AG04449 (cell line): ENCODE data around the gene NARF.
A peak's percentile ranks its signal among the peaks of the same experiment; 100 is the strongest.
"Not testable (repeated sequence)": the region's sequence is repeated elsewhere in the genome, so short reads cannot be mapped to it uniquely, and the experiment has no call there.

ENCODE experiments used
- CTCF ChIA-PET: fragments of 350-600 bp; formaldehyde crosslinking; extraction: SDS; loops from one replicate; lab custom pipeline; 2021; ENCODE audit warnings: antibody characterized with exemption; lab: Yijun Ruan, JAX
- POLR2A ChIA-PET: fragments of 400-600, 350-600 bp; formaldehyde crosslinking; extraction: SDS; loops from one replicate; lab custom pipeline; 2020; ENCODE audit warnings: antibody characterized with exemption, inconsistent platforms; lab: Yijun Ruan, JAX
- DNase-seq: peaks from one replicate; pipeline ENCODE4 v3.0.0-alpha.2; 2010; ENCODE audit warnings: low read depth, low spot score
- H3K4me3 ChIP-seq: 2 replicates; pipeline ENCODE4 v1.5.1; 2011; ENCODE audit warnings: low read depth, mild to moderate bottlenecking, control low read depth, low read length
- CTCF ChIP-seq: IDR thresholded peaks from one replicate; pipeline ENCODE4 v1.5.1; 2011; ENCODE audit warnings: mild to moderate bottlenecking, moderate library complexity, low read length, control low read depth, inconsistent platforms; ENCODE audit not compliant: insufficient read depth; ENCODE audit errors: missing control alignments

NARF gene

GRCh38 chr17:82449131-82449882 lies 9.2 kb upstream of the NARF start:
- CTCF ChIA-PET, result interaction anchor here (1.4 kb wide), 2 partner anchors 27 to 98 kb away, joined by 4 read pairs; no protein-coding TSS in a partner anchor
- DNase-seq, result no peak
- POLR2A ChIA-PET, result no interaction called here
- peak overlapping the region; percentile 89 for H3K4me3 ChIP-seq
- TF ChIP-seq CTCF, result no peak

GRCh38 chr17:82449883-82450356 lies 8.6 kb upstream of the NARF start:
- CTCF ChIA-PET, result interaction anchor here (1.4 kb wide), 2 partner anchors 27 to 99 kb away, joined by 4 read pairs; no protein-coding TSS in a partner anchor
- peak overlapping the region; percentile 89 for H3K4me3 ChIP-seq
- DNase-seq, result no peak
- TF ChIP-seq CTCF, result no peak
- POLR2A ChIA-PET, result no interaction called here

- ChIA-PET CTCF (interaction anchor here (1.4 kb wide), 1 partner anchor 99 kb away, joined by 4 read pairs; no protein-coding TSS in a partner anchor), POLR2A (no interaction called here)
- peak; percentile 42 for DNase-seq
- H3K4me3 ChIP-seq, result peak within 1 kb of the TSS; percentile 89
- no peak for TF ChIP-seq CTCF
Measured at GRCh38 chr17:82450357-82451106, 8.0 kb upstream of the NARF start, which contains the start of gene CYBC1. TSS of gene CYBC1 (minus strand) at chr17:82450752. CDS start at chr17:82449254, 1,498 bp downstream.

- POLR2A ChIA-PET, result no interaction called here
- no peak overlapping the region for H3K4me3 ChIP-seq
- no peak for DNase-seq
- CTCF ChIA-PET, result no interaction called here
- no peak for TF ChIP-seq CTCF
Measured at GRCh38 chr17:82452162-82452561, 6.4 kb upstream of the NARF start.

GRCh38 chr17:82453151-82453550 lies 5.4 kb upstream of the NARF start:
- CTCF ChIA-PET, H3K4me3 ChIP-seq, POLR2A ChIA-PET, DNase-seq: not testable (repeated sequence)

- CTCF ChIA-PET, POLR2A ChIA-PET, H3K4me3 ChIP-seq, DNase-seq: not testable (repeated sequence)
Measured at GRCh38 chr17:82453706-82454105, 4.8 kb upstream of the NARF start.
